OCI-LY7 (cell line): ENCODE measurements around the gene NTM.

Experiments
- CTCF ChIP-seq: fragments of 200-600 bp; sonication (generic); conservative IDR thresholded peaks from 2 replicates; pipeline ENCODE4 v1.5.1; 2014; ENCODE audit warnings: mild to moderate bottlenecking, antibody characterized with exemption, low read length, moderate library complexity, mixed read lengths
- EZH2phosphoT487 ChIP-seq: fragments of 200-600 bp; sonication (generic); IDR thresholded peaks from 2 replicates; pipeline ENCODE4 v1.6.1; 2018; ENCODE audit warnings: low read depth, borderline replicate concordance, mild to moderate bottlenecking, mixed run types, antibody characterized with exemption, low read length, moderate library complexity, mixed read lengths

GRCh38 chr11:131792243-131792642 lies 421.8 kb downstream of the NTM start:
- no peak for TF ChIP-seq EZH2phosphoT487
- no peak for TF ChIP-seq CTCF
